OCI-LY1 (cell line): ENCODE results near the gene PIP4K2A.

Experiments used
- EZH2 ChIP-seq: fragments of 200-600 bp; sonication (generic), shearing (Covaris generic); IDR thresholded peaks from 2 replicates; pipeline ENCODE4 v1.8.0; 2017; ENCODE audit warnings: borderline replicate concordance, mixed run types, mild to moderate bottlenecking, antibody characterized with exemption, low read length, moderate library complexity, mixed read lengths
- TF ChIP-seq, protein P1 (sequence below): fragments of 200-600 bp; sonication (generic), shearing (Covaris generic); IDR thresholded peaks from 2 replicates; pipeline ENCODE4 v1.5.1; 2017; ENCODE audit warnings: mild to moderate bottlenecking, antibody characterized with exemption, low read length, moderate library complexity, mixed read lengths

DNA sequence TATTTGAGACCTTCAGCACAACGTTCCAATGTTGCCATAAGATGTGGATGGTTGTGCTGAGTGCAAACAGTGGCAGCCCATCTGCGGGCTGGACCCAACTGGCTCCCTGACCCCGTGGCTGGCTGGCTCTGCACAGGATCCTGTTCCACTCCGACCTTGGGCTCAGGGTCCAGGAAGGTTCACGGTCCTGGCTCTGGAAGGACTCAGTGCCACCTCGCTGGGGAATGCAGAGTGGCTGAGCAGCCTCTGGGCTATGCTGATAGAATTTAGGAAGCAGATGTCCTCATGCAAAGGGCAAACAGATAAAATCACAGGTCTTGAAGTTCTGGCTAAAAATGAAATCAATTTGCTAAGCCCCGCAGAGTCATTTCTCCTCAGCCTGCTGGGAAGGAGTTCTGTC lies 171.6 kb downstream of the PIP4K2A start:
- TF ChIP-seq EZH2, result no peak
- TF ChIP-seq, protein P1, sequence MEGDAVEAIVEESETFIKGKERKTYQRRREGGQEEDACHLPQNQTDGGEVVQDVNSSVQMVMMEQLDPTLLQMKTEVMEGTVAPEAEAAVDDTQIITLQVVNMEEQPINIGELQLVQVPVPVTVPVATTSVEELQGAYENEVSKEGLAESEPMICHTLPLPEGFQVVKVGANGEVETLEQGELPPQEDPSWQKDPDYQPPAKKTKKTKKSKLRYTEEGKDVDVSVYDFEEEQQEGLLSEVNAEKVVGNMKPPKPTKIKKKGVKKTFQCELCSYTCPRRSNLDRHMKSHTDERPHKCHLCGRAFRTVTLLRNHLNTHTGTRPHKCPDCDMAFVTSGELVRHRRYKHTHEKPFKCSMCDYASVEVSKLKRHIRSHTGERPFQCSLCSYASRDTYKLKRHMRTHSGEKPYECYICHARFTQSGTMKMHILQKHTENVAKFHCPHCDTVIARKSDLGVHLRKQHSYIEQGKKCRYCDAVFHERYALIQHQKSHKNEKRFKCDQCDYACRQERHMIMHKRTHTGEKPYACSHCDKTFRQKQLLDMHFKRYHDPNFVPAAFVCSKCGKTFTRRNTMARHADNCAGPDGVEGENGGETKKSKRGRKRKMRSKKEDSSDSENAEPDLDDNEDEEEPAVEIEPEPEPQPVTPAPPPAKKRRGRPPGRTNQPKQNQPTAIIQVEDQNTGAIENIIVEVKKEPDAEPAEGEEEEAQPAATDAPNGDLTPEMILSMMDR, result no peak
